AG04449 (cell line): Measurements from ENCODE around the gene CGB5.
A peak's percentile ranks its signal among the peaks of the same experiment; 100 is the strongest.
"Not testable (repeated sequence)": the region's sequence is repeated elsewhere in the genome, so short reads cannot be mapped to it uniquely, and the experiment has no call there.

Source experiments
- CTCF ChIA-PET: fragments of 350-600 bp; formaldehyde crosslinking; extraction: SDS; loops from one replicate; lab custom pipeline; 2021; ENCODE audit warnings: antibody characterized with exemption; lab: Yijun Ruan, JAX
- POLR2A ChIA-PET: fragments of 400-600, 350-600 bp; formaldehyde crosslinking; extraction: SDS; loops from one replicate; lab custom pipeline; 2020; ENCODE audit warnings: antibody characterized with exemption, inconsistent platforms; lab: Yijun Ruan, JAX
- DNase-seq: peaks from one replicate; pipeline ENCODE4 v3.0.0-alpha.2; 2010; ENCODE audit warnings: low read depth, low spot score
- H3K4me3 ChIP-seq: 2 replicates; pipeline ENCODE4 v1.5.1; 2011; ENCODE audit warnings: low read depth, mild to moderate bottlenecking, control low read depth, low read length
- CTCF ChIP-seq: IDR thresholded peaks from one replicate; pipeline ENCODE4 v1.5.1; 2011; ENCODE audit warnings: mild to moderate bottlenecking, moderate library complexity, low read length, control low read depth, inconsistent platforms; ENCODE audit not compliant: insufficient read depth; ENCODE audit errors: missing control alignments

Gene CGB5

GRCh38 chr19:49069026-49069425, 25.4 kb downstream of the CGB5 start:
- ChIA-PET CTCF (interaction anchor here (0.9 to 3.0 kb wide), 12 partner anchors 8 to 232 kb away, joined by 3 to 15 read pairs (median 4); partner anchors contain the start of gene CGB7), POLR2A (interaction anchor here (1.0 kb wide), 1 partner anchor 69 kb away, joined by 3 read pairs; no protein-coding TSS in a partner anchor)
- no peak overlapping the region for H3K4me3 ChIP-seq
- no peak for TF ChIP-seq CTCF
- DNase-seq = no peak

GRCh38 chr19:49070416-49070815, 26.8 kb downstream of the CGB5 start:
- no peak for DNase-seq
- TF ChIP-seq CTCF = no peak
- H3K4me3 ChIP-seq = no peak overlapping the region
- ChIA-PET CTCF (interaction anchor here (0.9 to 3.0 kb wide), 8 partner anchors 9 to 156 kb away, joined by 3 to 15 read pairs (median 6); no protein-coding TSS in a partner anchor), POLR2A (interaction anchor here (0.7 kb wide), 1 partner anchor 78 kb away, joined by 3 read pairs; no protein-coding TSS in a partner anchor)

- CTCF ChIA-PET = interaction anchor here (1.1 to 3.0 kb wide), 4 partner anchors 72 to 136 kb away, joined by 5 to 30 read pairs (median 10); partner anchors contain the start of genes GYS1 and RUVBL2
- no peak for TF ChIP-seq CTCF
- POLR2A ChIA-PET = interaction anchor here (1.4 kb wide), 1 partner anchor 79 kb away, joined by 5 read pairs; the partner anchor contains the start of genes GYS1 and RUVBL2
- H3K4me3 ChIP-seq = peak overlapping the region; percentile 12; the same call in 1 of the 2 replicates
- DNase-seq = no peak
These were observed 28.4 kb downstream of the CGB5 start for GRCh38 chr19:49071860-49072547.

GRCh38 chr19:49073514-49074378, 30.1 kb downstream of the CGB5 start:
- peak; percentile 34 for TF ChIP-seq CTCF
- POLR2A ChIA-PET = no interaction called here
- H3K4me3 ChIP-seq = no peak overlapping the region
- CTCF ChIA-PET = interaction anchor here (0.7 to 3.2 kb wide), 22 partner anchors 8 to 291 kb away, joined by 3 to 30 read pairs (median 7); partner anchors contain the start of genes GYS1, LIN7B and RUVBL2
- no peak for DNase-seq

- peak; percentile 57 for TF ChIP-seq CTCF
- ChIA-PET CTCF (interaction anchor here (0.9 to 3.2 kb wide), 17 partner anchors 9 to 150 kb away, joined by 3 to 30 read pairs (median 9); partner anchors contain the start of genes GYS1, LIN7B and RUVBL2), POLR2A (interaction anchor here (0.5 kb wide), 1 partner anchor 610 kb away, joined by 3 read pairs; no protein-coding TSS in a partner anchor)
- H3K4me3 ChIP-seq, DNase-seq: not testable (repeated sequence)
These were observed 31.2 kb downstream of the CGB5 start for GRCh38 chr19:49074869-49075268.
